HG03039 (cell line): ENCODE data around the gene PHF21B.
"Not testable (repeated sequence)": the region's sequence is repeated elsewhere in the genome, so short reads cannot be mapped to it uniquely, and the experiment has no call there.

Source experiments
- ATAC-seq: cut with Tn5 transposase; IDR thresholded peaks from one replicate; pipeline ENCODE4 v1.9.1; 2021; ENCODE audit warnings: mild to moderate bottlenecking, moderate library complexity; ENCODE audit not compliant: unreplicated experiment

The PHF21B gene

DNA sequence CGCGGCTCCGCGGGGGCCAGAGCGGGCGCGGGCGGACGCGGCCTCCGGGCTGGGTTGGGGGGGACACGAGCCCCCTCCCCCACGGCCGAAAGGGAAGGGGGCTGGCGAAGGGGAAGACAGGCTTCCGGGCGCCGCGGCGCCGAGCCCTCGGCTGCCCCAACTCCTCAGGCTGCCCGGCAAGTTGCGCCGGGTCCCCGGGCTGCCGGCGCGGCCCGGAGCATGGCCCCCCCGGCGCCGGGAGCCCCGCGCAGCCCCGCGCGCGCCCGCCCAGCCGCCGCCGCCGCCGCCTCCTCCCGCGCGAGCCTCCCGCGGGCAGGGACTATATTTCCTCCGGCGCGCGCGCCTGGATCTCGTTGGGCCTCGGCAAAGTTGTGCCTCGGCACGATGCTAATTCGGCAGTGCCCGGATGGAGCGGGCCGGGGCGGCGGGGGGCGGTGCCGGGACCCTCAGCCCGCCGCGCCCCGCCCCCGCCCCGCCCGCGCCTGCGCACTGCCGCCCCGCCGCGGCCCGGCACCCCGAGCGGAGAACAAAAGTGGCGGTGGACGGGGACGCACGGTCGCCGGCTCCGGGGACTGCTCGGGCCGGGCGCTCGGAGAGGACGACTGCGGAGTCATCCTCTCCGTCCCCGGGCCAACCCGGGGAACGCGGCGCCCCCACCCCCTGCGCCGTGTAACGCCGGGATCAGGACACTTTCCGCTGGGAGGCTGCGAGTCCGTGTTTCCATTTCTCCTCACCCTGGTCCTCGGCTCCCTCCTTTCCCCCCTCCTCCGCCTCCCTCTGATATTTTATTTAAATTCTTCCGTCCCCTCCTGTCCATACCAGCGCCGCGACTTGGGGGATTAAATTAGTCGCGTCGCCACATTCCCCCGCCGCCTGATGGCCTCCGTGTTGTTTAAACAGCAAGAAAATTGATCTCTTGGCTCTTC, at the start of gene PHF21B:
TSS of gene PHF21B (minus strand) at position 400 of the 926 bp plus-strand sequence. CDS start 456 bp downstream, outside the sequence.
- ATAC-seq = no peak

DNA sequence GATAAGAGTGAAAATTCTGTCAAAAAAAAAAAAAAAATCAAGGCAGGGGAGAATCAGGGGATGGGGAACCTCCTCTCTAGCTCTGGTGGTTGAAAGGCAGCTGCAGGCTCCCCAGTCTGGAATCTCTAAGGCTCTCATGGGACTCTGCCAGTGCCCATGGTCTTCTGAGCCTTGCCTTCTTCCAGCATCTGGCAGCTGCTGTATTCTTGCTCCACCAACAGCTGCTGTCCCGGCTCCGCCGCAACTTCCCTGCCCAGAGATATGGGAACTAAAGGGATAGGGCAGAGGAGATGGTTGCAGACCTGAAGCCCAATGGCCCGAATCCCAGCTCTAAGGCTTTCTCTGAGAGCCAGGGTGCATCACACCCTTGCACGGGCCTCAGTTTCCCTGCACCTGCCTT, 49.5 kb upstream of the PHF21B start:
- no peak for ATAC-seq

DNA sequence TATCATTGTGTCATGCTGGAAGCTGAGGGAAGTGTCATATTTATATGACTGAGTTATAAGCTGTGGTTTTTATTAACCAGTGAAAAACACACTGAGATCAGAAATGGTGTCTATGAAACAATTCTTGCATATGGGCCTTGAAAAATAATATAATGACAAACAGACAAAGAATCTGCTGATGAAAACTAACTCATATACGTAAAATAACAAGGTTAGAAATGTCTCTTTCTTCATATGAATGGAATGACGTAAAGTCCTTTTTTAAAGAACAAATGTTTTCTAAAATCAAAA, 48.8 kb upstream of the PHF21B start:
- ATAC-seq = no peak

DNA sequence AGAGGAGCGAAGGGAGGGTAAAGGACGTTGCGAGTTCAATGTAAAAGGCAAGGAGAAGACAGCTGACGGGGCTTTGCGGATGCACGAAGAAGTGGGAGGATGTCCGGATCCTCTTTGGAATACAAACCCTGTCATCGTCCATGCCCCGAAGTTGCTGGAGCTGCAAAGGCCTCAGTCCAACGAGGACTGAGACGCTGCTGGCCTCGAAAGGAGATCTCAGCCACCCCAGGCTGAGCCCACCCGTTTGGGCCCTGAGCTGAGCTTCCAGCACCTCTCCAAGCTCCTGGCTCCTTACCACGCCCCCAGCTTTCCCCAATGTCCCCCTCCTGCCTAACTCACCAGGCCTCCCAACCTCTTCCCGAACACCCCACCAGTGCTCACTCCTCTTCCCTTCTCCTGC, 46.1 kb upstream of the PHF21B start:
- no peak for ATAC-seq

GRCh38 chr22:45053571-45053970, 43.8 kb upstream of the PHF21B start:
- no peak for ATAC-seq

GRCh38 chr22:45053094-45053493, 43.3 kb upstream of the PHF21B start:
- ATAC-seq = no peak

DNA sequence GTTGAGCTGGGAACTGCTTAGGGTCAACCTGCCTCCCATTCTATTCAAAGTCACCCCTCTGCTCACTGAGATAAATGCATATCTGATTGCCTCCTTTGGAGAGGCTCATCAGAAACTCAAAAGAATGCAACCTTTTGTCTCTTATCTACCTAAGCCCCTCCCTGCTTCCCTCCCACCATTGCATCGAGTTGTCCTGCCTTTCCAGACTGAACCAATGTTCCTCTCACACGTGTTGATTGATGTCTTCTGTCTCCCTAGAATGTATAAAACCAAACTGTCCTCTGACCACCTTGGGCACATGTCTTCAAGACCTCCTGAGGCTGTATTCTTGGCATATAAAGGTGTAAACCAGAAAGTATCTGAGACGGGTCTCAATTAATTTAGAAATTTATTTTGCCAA, 42.9 kb upstream of the PHF21B start:
- not testable (repeated sequence) for ATAC-seq

DNA sequence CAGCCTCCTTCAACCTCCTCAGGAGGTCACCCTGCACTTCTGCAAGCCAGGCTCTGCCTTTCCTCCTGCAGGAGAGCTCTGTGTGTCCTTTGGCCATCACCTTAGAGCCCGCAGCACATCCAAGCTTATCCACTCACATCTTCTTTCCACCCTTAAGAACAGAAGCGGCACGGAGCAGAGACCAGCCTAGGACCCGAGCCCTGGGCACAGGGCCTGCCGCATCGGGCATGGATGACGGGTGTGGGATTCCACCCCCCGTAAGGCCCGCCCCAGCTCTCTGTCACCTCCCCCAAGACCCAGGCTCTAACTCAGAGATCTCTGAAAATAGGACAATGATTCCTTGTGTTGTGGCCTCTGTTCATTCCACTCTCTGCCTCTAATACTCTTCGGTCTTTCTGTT, 42.1 kb upstream of the PHF21B start:
- ATAC-seq = no peak

DNA sequence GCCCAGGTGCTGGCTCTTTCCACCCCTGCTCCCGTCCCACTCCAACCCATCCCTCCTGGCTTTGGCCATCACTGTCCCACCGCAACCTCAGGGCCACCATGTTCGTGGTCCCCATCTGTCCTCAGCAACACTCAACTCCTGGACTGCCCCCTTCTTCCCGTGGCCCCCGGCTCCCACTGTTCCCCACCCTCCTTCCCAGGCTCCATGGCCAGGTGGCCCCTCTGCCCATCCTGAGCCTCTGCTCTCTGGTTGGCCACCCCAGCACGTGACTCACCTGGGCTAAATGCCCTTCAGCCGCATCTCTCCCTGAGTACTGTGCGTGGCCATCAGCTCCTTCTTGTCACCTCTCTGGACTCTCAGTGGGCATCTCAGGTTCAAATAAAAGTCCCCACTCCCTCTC, 41.6 kb upstream of the PHF21B start:
- ATAC-seq = no peak

DNA sequence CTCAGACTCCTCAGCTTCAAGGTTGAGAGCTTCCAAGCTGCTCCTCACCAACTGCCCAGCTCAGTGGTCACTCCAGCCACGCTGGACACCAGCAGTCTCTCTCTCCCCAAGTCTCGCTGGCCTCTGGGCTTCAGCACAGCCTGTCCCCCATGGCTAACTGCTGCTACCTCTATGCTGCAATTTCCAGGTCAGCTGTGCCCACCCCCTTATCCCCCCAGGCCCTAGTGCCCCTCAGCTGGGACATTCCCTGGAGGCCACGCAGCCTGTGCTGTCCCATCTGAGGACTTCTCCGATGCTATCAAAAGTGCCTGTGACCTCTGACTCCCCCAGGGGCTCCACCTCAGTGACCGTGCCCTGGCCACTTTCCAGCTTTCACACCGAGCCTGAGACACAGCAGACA, 37.5 kb upstream of the PHF21B start:
- no peak for ATAC-seq

DNA sequence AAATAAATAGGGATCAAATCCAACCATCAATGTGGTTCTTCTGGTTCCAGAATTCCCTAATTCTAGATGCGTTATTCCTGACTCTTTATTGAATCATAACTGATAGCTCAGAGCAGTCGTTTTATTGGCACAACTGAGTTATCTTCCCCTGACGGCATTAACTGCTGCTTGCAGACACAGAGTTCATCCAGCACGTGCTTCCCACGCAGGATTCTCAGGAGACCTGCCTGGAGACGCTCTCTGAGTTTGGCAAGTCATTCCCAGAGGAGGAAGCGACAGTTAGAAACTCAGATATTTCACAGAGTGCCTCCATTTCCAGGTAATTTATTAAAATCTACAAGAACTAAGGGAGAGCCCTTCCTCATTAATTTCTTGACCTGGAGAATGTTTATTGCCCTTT, 35.4 kb upstream of the PHF21B start:
- no peak for ATAC-seq

DNA sequence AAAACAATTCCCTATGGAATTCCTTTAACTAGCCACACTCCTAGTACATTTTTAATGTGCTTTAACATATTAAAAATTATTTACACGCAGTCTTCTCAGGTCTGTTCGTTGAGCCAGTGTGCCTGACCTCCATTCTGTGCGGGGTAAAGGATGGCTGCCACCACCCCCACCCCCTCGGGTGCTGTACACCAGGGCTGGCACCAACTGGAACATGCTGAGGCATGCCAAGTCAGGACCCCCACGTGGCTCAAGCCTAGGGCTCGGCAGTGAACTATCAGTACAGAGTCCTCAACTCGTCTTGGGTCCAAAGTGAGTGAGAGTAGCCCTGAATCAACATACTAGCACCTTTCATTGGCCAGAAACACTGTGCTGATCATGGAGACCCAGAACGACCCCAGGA, 32.5 kb upstream of the PHF21B start:
- ATAC-seq = no peak

DNA sequence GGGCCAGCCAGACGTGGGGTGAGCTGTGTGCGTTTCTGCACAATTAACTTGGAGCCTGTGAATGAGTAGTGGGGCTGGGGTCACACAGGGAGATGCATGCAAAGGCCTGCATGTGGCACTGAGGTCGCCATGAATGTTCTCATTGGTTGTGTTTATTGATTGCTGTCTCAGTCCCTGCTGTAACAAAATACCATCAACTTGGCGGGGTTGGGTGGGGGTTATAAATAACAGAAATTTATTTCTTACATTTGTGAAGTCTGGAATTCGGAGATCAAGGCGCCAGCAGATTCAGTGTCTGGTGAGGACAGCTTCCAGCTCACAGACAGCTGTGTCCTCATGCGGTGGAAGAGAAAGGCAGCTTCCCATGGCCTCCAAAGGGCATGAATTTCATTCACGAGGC, 29.3 kb upstream of the PHF21B start:
- ATAC-seq = no peak

DNA sequence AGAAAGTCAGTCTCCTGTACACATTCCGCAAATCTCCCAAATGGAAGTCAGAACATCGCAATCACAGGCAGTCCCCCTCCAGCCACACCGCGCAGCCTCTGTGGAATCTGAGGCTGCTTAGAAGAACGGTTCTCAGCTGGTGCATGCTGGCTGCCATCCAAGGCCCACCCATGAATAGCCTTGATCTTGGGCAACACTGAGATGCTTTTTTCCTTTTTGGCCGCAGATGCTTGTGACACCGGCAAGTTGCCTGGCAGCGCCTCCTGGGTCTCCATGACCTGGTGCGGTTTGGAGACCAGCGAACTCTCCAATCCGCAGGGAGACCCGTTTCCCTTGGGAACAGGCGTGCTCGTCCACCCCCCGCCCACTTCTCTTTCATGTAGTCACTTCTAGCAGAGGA, 26.3 kb upstream of the PHF21B start:
- no peak for ATAC-seq

GRCh38 chr22:45034821-45035220, 25.0 kb upstream of the PHF21B start:
- ATAC-seq = no peak

DNA sequence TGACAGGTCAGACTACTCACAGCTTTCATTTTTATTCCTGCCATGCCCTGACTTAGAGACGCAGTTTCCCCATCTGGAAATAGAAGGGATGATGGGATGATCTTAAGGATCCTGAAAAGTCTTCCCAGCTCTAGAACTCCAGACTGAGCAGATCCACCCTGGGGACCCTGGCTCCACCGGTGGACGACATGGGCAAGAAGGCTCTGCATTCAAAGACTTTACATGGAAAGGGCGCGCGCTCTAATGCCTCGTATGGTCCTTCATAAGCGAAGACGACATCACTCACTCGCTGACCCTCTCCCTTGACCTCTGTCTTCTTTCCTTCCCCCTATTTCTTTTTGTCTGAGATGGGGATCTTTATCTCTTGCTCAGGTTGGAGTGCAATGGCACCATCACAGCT, 24.4 kb upstream of the PHF21B start:
- no peak for ATAC-seq

DNA sequence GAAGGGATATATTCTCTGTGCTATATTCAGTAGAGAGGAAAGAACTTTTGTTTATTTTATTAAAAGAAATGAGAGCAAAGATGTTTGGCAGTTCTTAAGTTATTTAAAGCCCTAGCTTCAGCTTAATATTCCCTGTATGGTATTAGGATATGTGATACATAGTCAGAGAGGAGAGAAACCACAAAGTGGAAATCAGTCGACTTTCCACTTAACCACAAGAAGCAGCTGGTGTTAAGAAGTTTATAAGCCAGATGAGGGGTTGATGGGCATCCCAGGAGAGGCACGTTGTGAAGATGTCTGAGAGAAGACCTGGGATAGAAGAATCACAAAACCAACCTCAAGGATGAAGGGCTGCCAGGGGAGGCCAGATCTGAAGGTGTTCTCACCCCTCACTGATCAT, 23.3 kb upstream of the PHF21B start:
- ATAC-seq = no peak

- ATAC-seq = no peak
These were observed 22.0 kb upstream of the PHF21B start for GRCh38 chr22:45031629-45032403.

- no peak for ATAC-seq
These were observed 19.7 kb upstream of the PHF21B start for GRCh38 chr22:45029501-45029900.

- ATAC-seq = no peak
These were observed 16.7 kb upstream of the PHF21B start for GRCh38 chr22:45026511-45026910.

- no peak for ATAC-seq
These were observed 13.6 kb upstream of the PHF21B start for GRCh38 chr22:45023431-45023830.
